Adrenal gland (tissue), 12 donors: ENCODE data around the gene MAML2. TPM values are rescaled to one million over a fixed set of nuclear protein-coding genes. Genes with fewer than 3 reads are reported as not detected.
A peak's percentile ranks its signal among the peaks of the same experiment; 100 is the strongest.

Experiments
- DNase-seq, 7 donors: peaks; one replicate each; pipeline ENCODE4 v3.0.0-alpha.2; 2019 to 2020
- H3K27ac ChIP-seq, 5 donors: fragments of 200-600 bp; sonication (generic) in 4 of 5; 1 replicate in 3 of 5; 2 replicates in 2 of 5; pipeline versions ENCODE4 v1.5.1 to v1.8.0; 2016 to 2020; ENCODE audit warnings: mild to moderate bottlenecking in 1 of 5
- H3K27me3 ChIP-seq: fragments of 200-600 bp; 2 replicates; pipeline ENCODE4 v1.8.0; 2021
- H3K36me3 ChIP-seq, 2 donors: fragments of 200-600 bp; replicated peaks in 1 of 2; 1 replicate in 1 of 2; 2 replicates in 1 of 2; pipeline versions ENCODE4 v1.5.1 to v1.8.0; 2018 to 2022
- H3K4me1 ChIP-seq, 2 donors: fragments of 200-600 bp; replicated peaks in 1 of 2; 1 replicate in 1 of 2; 2 replicates in 1 of 2; pipeline versions ENCODE4 v1.5.1 to v1.8.0; 2018 to 2021
- H3K4me3 ChIP-seq, 4 donors: fragments of 200-600 bp; sonication (generic) in 3 of 4; one replicate each; pipeline ENCODE4 v1.5.1; 2016 to 2018
- H3K9me3 ChIP-seq, 3 donors: fragments of 200-600 bp; sonication (generic) in 1 of 3; replicated peaks in 1 of 3; 1 replicate in 2 of 3; 2 replicates in 1 of 3; pipeline versions ENCODE4 v1.5.1 to v1.8.0; 2016 to 2021
- POLR2A ChIP-seq, 2 donors: fragments of 450-650 bp; IDR thresholded peaks; one replicate each; pipeline ENCODE4 v1.6.1; 2017; ENCODE audit warnings: antibody characterized with exemption in 2 of 2, mild to moderate bottlenecking in 2 of 2, moderate library complexity in 1 of 2
- WGBS, 4 donors: extraction: QIAGEN DNeasy Blood & Tissue Kit in 2 of 4; methylation state at CpG; one replicate each; pipeline versions ENCODE4 v1.1.5 to v1.1.7; 2013 to 2017; 5-methylcytosine and 5-hydroxymethylcytosine counted together
- intact Hi-C, 2 donors: fragments of 100-400 bp; cut with DNase I; formaldehyde crosslinking; loops; one replicate each; pipeline versions ENCODE4 v1.14.1 to v1.15.0; 2022 to 2023
- polyA plus RNA-seq, 3 donors: library from polyadenylated mRNA; stranded (reverse); fragments of 200-250 nt in 2 of 3; fragments of 350-450 nt in 1 of 3; fragmentation: Illumina TruSeq in 1 of 3; extraction: RNeasy Lipid Tissue Mini Kit (QIAGEN cat#74804) in 1 of 3; gene quantifications; one replicate each; pipeline ENCODE4 v1.2.3, GENCODE V29; 2013 to 2014
- total RNA-seq, 9 donors: library from RNA; depleted of rRNA in 4 of 9; stranded (reverse); fragments of >200 nt in 4 of 9; fragments of 120-200 nt in 1 of 9; fragmentation: NEBNext Ultra II Directional in 1 of 9; extraction: Animal tissue kit (Norgen Biotek cat#: 25700) in 1 of 9; gene quantifications; one replicate each; pipeline versions ENCODE4 v1.1.0 to v1.2.4, GENCODE V29; 2013 to 2023
- TF ChIP-seq, protein P1 (sequence below), 6 experiments: fragments of 450-650 bp in 4 of 6; fragments of 200-600 bp in 2 of 6; sonication (generic) in 1 of 6; IDR thresholded peaks; 1 replicate in 5 of 6; 2 replicates in 1 of 6; pipeline versions ENCODE4 v1.5.1 to v1.8.0; 2016 to 2021; ENCODE audit warnings: antibody characterized with exemption in 6 of 6, mild to moderate bottlenecking in 2 of 6, moderate library complexity in 1 of 6
- donor health status: healthy with polysubstance abuse.
- donor health status: Bipolar disorder and iron deficiency.
- donor health status: DM: yes; HTN: yes; CAD: no.
- donor health status: DM: no; HTN: no; CAD: no.
- donor health status: DM: no; HTN: no; CAD: no.
- donor health status: DM: yes; HTN: yes; CAD: no.

The MAML2 gene
- total and polyA plus RNA-seq, 12 donors: 1.4 to 19.4 (median 7.6) TPM

DNA sequence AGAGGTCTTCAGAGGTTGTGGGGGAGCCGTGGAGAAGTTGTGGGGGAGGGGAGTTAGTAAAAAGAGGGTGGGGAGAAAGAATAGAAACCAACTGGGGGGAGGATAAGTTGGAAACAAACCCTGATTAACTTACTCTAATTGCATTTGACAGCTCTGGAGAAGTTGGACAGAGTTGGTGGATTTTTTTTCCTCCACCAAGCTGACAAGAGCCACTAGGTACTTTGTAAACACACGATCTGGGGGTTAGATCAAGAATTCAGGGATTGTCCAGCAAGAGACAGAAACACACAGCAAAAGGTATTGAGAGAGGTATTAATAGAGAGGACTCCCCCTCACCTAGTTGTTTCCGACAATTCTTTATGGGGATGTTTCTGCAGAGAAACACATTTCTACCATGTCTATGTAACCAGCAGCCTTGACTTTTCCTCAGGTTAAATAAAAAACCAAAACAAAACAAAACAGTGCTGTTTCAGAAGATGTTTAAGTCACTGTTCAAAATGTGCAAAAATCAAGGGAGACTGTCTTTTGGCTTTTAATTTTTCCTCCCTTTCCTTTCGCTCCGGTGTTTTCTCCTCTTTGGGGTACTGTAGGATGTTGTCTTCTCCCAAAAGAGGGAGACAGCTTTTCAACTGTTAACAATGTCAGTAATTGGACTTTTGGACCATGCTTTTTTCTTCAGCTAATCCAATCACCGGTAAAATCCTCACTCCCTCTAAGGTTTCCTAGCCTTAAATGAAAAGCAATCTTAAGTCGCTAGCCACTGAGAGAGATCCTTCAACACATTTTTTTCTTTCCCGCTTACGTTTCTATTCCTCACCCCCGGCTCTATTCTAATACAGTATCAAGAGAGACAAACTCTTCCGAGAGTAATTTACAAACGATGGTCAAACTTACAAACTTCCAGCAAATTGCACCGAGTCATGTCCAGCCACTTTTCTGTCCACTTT lies 708 bp downstream of the MAML2 start:
- H3K4me1 ChIP-seq: peaks cover 23 to 45% of the 10 kb centered on the region in 2 donors
- WGBS, 4 donors: 0 to 2% (median 1%) methylated on average over 13 of the region's 13 CpGs
- H3K9me3 ChIP-seq: no peaks in the 10 kb centered on the region
- intact Hi-C loops: loop anchor here (5.0 to 10.0 kb wide), 3 partner anchors 285 to 505 kb away; no protein-coding TSS in a partner anchor
- H3K27ac ChIP-seq: peak overlapping the region in 4 of 5 donors; percentile 42 to 92 (median 83)
- TF ChIP-seq, protein P1, sequence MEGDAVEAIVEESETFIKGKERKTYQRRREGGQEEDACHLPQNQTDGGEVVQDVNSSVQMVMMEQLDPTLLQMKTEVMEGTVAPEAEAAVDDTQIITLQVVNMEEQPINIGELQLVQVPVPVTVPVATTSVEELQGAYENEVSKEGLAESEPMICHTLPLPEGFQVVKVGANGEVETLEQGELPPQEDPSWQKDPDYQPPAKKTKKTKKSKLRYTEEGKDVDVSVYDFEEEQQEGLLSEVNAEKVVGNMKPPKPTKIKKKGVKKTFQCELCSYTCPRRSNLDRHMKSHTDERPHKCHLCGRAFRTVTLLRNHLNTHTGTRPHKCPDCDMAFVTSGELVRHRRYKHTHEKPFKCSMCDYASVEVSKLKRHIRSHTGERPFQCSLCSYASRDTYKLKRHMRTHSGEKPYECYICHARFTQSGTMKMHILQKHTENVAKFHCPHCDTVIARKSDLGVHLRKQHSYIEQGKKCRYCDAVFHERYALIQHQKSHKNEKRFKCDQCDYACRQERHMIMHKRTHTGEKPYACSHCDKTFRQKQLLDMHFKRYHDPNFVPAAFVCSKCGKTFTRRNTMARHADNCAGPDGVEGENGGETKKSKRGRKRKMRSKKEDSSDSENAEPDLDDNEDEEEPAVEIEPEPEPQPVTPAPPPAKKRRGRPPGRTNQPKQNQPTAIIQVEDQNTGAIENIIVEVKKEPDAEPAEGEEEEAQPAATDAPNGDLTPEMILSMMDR (IDR thresholded peaks at IDR 0.05): peak in 1 of 6 experiments; percentile 2
- no peak for TF ChIP-seq POLR2A (IDR thresholded peaks at IDR 0.05)
- no peaks in the 10 kb centered on the region for H3K36me3 ChIP-seq
- no peaks in the 10 kb centered on the region for H3K27me3 ChIP-seq
- peak overlapping the region in 3 of 4 donors; percentile 46 to 90 (median 75) for H3K4me3 ChIP-seq
- no peak for DNase-seq

DNA sequence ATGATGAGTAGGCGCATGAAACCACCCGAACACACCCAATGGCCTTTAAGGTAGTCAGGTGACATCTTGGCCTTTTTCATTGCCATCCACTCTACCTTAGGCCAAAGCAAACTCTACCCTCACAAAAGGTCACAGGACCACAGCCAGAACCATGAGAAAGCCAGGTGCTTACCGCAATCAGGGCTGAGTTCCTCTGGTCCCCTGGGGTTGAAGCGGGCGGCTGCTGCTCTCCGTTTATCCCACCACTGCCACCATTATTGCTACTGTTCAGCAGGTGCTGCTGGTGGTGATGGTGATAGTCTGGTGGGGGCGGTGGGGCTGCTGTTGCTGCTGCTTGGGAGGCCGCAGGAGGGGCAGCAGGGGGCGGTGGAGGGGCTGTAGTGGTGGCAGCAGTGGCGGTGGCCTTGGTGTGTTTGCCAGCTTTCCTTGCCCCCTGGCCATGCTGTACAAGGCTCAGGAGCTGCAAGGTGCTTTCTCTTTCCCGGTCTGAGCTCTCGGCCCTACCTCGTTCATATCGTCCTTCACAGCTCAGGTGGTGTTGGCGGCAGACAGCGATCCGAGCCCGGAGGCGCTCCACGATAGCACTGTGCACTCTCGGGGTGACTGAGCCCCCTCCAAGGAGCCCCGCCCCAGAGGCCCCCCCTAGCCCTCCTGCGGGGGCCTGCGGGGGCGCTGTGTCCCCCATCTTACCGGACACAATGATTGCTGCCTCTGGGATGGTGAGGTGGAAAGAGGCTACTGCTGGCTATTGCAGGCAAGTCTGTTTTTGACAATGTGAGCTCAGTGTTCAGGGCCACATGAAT lies 1.6 kb downstream of the MAML2 start:
- H3K4me1 ChIP-seq: peaks cover 23 to 46% of the 10 kb centered on the region in 2 donors
- WGBS, 4 donors: 15 to 94% (median 28%) methylated on average over 2 to 26 of the region's 26 CpGs
- peak; percentile 34 to 66 (median 41) for DNase-seq

DNA sequence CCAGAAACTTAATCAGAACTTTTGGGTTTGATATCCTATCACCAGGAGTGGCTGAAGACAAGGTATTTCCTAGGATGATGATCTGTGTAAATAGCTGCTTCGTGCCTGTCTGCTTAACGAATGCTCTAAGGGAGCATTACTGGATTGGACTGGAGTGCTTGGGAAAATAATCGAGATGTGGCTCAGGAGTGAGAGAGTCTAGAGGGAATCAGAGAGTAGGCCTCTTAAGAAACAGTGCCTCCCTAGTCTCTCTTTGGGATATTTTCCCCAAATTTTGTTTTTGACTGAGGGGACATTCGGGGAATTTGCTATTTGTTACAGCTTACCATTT lies 2.5 kb downstream of the MAML2 start:
- 68 to 88% (median 83%) methylated on average over 4 of the region's 4 CpGs for WGBS, 4 donors
- Histone ChIP-seq H3K36me3 (no peaks in the 10 kb centered on the region), H3K9me3 (no peaks in the 10 kb centered on the region), H3K4me3 (peak overlapping the region in 1 of 4 donors; percentile 90), H3K27me3 (no peaks in the 10 kb centered on the region), H3K27ac (peak overlapping the region in 3 of 5 donors; percentile 71 to 92 (median 88)), H3K4me1 (peaks cover 23 to 46% of the 10 kb centered on the region in 2 donors)
- no peak for TF ChIP-seq POLR2A (IDR thresholded peaks at IDR 0.05)
- no peak for DNase-seq
- intact Hi-C loops: loop anchor here (5.0 to 10.0 kb wide), 3 partner anchors 283 to 503 kb away; no protein-coding TSS in a partner anchor

More for the DNA sequence above, 1.6 kb downstream of the MAML2 start:
- intact Hi-C loops: loop anchor here (5.0 to 10.0 kb wide), 3 partner anchors 284 to 504 kb away; no protein-coding TSS in a partner anchor
- Histone ChIP-seq H3K9me3 (no peaks in the 10 kb centered on the region), H3K27ac (peak overlapping the region in 3 of 5 donors; percentile 78 to 92 (median 88)), H3K36me3 (no peaks in the 10 kb centered on the region), H3K4me3 (peak overlapping the region in 2 of 4 donors; percentile 46 to 90), H3K27me3 (no peaks in the 10 kb centered on the region)
- peak in 1 of 2 donors; percentile 9 for TF ChIP-seq POLR2A (IDR thresholded peaks at IDR 0.05)
- TF ChIP-seq, protein P1 (IDR thresholded peaks at IDR 0.05): peak in 5 of 6 experiments; percentile 9 to 40 (median 30)

DNA sequence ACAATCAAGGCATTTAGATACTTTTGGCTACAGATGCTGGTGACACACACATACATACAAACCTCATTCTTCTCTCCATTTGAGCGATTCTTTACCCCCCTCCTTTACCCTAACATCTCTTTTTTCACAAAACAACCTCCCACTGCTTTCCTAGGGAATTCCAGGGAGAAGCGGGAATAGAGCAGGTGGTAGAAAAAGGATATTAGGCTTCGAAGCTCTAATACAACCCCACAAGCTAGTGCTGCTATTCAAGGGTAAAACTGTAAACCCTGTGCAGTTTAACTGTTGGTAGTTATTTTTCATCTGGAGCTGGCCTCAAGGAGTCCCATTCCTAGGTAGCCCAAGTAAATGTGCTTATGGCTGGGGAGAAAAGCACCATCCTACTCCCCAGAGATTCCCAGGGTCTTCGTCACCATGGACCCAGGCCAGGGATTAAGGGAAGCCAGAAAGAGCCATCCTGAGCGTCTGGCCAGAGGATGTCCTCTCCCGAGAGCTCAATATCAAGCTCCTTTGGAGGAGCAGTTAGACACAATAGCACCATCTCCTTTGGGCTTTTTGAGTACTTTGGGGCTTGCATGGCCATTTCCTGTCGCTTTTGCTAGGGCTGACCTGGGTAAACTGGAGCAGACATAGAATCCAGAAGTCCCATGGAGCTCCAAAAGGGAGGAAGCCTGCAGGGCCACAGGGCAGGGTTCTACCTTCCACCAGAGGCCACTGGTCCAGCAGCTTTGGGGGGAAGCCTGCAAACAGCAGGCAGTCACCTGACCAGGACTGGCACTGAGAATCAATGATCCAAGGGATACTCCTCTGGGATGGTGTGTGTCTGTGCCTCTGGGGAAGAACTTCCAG lies 3.1 kb downstream of the MAML2 start:
- DNase-seq: no peak
- no peaks in the 10 kb centered on the region for H3K27me3 ChIP-seq
- no peaks in the 10 kb centered on the region for H3K36me3 ChIP-seq
- WGBS, 4 donors: 74 to 87% (median 79%) methylated on average over 5 to 7 of the region's 7 CpGs
- intact Hi-C loops: loop anchor here (5.0 to 10.0 kb wide), 3 partner anchors 283 to 503 kb away; no protein-coding TSS in a partner anchor
- peak overlapping the region in 2 of 4 donors; percentile 2 to 90 for H3K4me3 ChIP-seq
- TF ChIP-seq, protein P1 (IDR thresholded peaks at IDR 0.05): no peak
- TF ChIP-seq POLR2A (IDR thresholded peaks at IDR 0.05): no peak
- no peaks in the 10 kb centered on the region for H3K9me3 ChIP-seq
- peaks cover 23 to 46% of the 10 kb centered on the region in 2 donors for H3K4me1 ChIP-seq
- H3K27ac ChIP-seq: peak overlapping the region in 3 of 5 donors; percentile 71 to 92 (median 88)
